ENCODE measurements around the gene LST1.
A peak's percentile ranks its signal among the peaks of the same experiment; 100 is the strongest.

LST1 gene

GRCh38 chr6:31586008-31586407 is at the start of gene LST1:
Gene LST1 (plus strand): TSS chr6:31586277. CDS start chr6:31587300, 1,023 bp downstream.
- Histone ChIP-seq H3K36me3 (ENCODE audit: control insufficient read depth, insufficient read depth, low read length) (no peaks in the 10 kb centered on the region), H3K4me3 (replicated peaks; ENCODE audit: low read depth, low read length) (no peak within 1 kb of the TSS), H3K27me3 (replicated peaks; ENCODE audit: control insufficient read depth, insufficient read depth, low read length) (no peaks in the 10 kb centered on the region)
- TF ChIP-seq CTCF (IDR thresholded peaks at IDR 0.05; ENCODE audit: insufficient read depth, low read length, poor library complexity, severe bottlenecking), result no peak
- no peak for DNase-seq (ENCODE audit: extremely low read depth, insufficient read length)

GRCh38 chr6:31538805-31539400 is 47.2 kb upstream of the LST1 start:
- DNase-seq (ENCODE audit: extremely low read depth, insufficient read length), result no peak
- H3K36me3 ChIP-seq (ENCODE audit: control insufficient read depth, insufficient read depth, low read length), result peaks cover 37% of the 10 kb centered on the region
- H3K4me3 ChIP-seq (replicated peaks; ENCODE audit: low read depth, low read length), result peak overlapping the region; percentile 34; the same call in 1 of the 2 replicates
- no peaks in the 10 kb centered on the region for H3K27me3 ChIP-seq (replicated peaks; ENCODE audit: control insufficient read depth, insufficient read depth, low read length)
- TF ChIP-seq CTCF (IDR thresholded peaks at IDR 0.05; ENCODE audit: insufficient read depth, low read length, poor library complexity, severe bottlenecking), result no peak

GRCh38 chr6:31540640-31541039 is 45.4 kb upstream of the LST1 start:
- Histone ChIP-seq H3K36me3 (ENCODE audit: control insufficient read depth, insufficient read depth, low read length) (peaks cover 24% of the 10 kb centered on the region), H3K4me3 (replicated peaks; ENCODE audit: low read depth, low read length) (peak overlapping the region; percentile 95), H3K27me3 (replicated peaks; ENCODE audit: control insufficient read depth, insufficient read depth, low read length) (no peaks in the 10 kb centered on the region)
- no peak for DNase-seq (ENCODE audit: extremely low read depth, insufficient read length)
- no peak for TF ChIP-seq CTCF (IDR thresholded peaks at IDR 0.05; ENCODE audit: insufficient read depth, low read length, poor library complexity, severe bottlenecking)

DNA sequence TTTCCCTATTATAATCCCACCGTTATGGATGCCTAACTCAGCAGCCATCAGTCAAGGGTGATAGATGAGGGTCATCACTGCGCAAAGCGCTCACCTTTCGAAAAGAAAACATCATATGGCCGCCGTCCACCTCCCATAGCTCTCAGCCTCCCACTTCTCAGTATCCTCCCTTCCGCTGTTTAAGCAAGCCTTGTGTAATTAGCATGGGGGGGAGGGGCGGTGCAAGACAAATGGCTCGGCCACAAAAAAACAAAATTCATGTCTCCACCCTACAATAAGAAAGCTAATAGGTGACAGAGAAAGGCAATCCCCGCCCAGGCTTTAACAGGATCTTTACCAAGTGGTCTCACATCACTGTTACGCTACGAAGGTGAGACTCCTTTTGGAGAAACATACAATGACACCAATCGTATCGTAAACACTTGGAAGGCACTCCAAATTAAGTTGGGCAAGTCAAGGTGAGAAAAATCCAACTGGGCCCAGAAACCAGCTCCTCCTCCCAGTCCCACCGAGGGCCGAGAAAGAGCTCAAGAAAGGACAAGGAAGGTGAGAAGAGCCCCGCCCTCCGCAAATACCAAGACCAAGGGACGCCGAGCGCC is 44.9 kb upstream of the LST1 start:
- no peak for TF ChIP-seq CTCF (IDR thresholded peaks at IDR 0.05; ENCODE audit: insufficient read depth, low read length, poor library complexity, severe bottlenecking)
- Histone ChIP-seq H3K36me3 (ENCODE audit: control insufficient read depth, insufficient read depth, low read length) (peaks cover 23% of the 10 kb centered on the region), H3K4me3 (replicated peaks; ENCODE audit: low read depth, low read length) (peak overlapping the region; percentile 95)

DNA sequence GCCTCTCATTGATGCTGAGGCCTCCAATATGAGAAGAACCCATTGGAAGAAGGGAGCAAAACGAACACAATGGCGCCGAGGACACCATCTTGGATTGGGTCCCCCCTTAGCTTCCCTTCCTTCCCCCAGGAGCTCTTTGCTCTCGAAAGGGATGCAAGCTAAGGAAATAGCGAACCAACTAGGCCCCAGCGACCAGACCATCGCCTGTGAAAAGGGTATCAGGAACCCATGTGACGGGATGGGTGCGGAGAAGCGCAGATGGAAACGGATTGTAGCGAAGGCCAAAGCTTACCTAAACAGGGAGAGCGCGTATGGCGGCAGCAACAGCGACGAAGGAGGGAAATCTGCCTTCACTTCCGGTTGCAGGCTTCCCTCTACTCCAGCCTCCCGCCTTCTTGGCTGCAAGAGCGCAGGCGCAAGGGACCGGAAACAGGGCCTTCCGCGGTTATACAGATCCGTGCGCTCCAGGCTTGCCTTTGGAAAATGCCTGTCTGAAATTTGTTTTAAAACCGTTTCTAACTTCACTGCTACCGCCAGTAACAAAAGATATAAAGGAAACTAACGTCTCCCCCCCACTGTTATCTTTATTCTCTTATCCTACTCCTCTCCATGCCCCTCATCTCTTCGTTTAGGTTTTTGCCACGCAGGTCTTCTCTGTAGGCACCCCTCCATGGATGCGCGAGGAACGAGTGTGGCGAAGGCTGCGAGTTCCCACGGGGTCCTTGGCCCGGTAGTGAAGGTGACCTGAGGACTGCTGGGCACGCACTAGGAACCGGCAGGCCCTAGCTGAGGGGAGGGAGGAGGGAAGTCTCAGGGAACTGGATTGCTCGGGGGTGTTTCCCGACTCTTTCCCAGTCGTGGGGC is 44.2 kb upstream of the LST1 start, which contains the start of gene DDX39B:
Gene DDX39B (minus strand): TSS at position 346 of the 864 bp plus-strand sequence. CDS start 1,471 bp downstream, outside the sequence.
- Histone ChIP-seq H3K27me3 (replicated peaks; ENCODE audit: control insufficient read depth, insufficient read depth, low read length) (no peaks in the 10 kb centered on the region), H3K4me3 (replicated peaks; ENCODE audit: low read depth, low read length) (peak within 1 kb of the TSS; percentile 95), H3K36me3 (ENCODE audit: control insufficient read depth, insufficient read depth, low read length) (peaks cover 16% of the 10 kb centered on the region)
- DNase-seq (ENCODE audit: extremely low read depth, insufficient read length), result peak; percentile 93
- no peak for TF ChIP-seq CTCF (IDR thresholded peaks at IDR 0.05; ENCODE audit: insufficient read depth, low read length, poor library complexity, severe bottlenecking)

More for the DNA sequence above, 44.9 kb upstream of the LST1 start:
- DNase-seq (ENCODE audit: extremely low read depth, insufficient read length), result no peak
- H3K27me3 ChIP-seq (replicated peaks; ENCODE audit: control insufficient read depth, insufficient read depth, low read length), result no peaks in the 10 kb centered on the region

Data from GM06990 (cell line).